ENCODE results near the gene MOB2. TPM values are rescaled to one million over a fixed set of nuclear protein-coding genes. Genes with fewer than 3 reads are reported as not detected.

MOB2 gene
- total RNA-seq, 1 experiment from 2014 or later: 11.3 TPM

DNA sequence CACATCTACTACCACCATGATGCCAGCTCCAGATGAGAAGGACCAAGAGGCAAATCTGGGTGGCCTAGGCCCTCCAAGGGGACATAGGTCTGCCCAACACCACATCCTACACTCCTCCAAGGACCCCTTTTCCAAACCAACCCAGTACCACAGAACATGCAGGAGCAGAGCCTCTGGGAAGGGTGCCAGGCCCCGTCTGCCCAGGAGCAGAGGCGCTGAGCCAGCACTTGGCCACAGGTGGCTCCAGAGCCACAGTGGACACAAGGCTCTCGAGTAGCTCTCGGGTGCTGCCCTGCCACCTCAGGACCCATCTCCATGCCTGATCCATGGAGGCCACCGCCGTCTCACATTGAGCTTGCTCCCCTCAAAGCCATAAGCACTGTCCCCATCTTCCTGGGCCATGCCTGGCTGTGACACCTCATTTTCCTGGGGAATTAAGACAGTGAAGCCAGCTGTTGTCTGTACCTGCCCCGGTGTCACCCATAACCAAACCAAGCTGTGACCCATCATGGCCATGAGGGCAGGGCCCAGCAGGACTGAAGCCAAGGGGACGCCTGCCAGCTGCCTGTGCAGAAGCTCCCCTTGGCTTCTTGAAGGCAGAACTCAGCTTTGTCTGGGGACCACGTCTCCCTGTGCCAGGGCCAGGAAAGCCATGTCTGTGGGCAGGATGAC is 7.4 kb downstream of the MOB2 start:
- Histone ChIP-seq H3K27me3 (no peaks in the 10 kb centered on the region), H3K9me3 (replicated peaks) (no peaks in the 10 kb centered on the region), H3K4me1 (no peaks in the 10 kb centered on the region), H3K36me3 (no peaks in the 10 kb centered on the region), H3K4me3 (no peak overlapping the region), H3K27ac (no peak overlapping the region)
- no peak for DNase-seq

- no peaks in the 10 kb centered on the region for H3K36me3 ChIP-seq
- H3K27ac ChIP-seq: no peak overlapping the region
- no peak for DNase-seq
These were observed 8.0 kb downstream of the MOB2 start for GRCh38 chr11:1478544-1478943.

GRCh38 chr11:1478011-1478410 is 8.6 kb downstream of the MOB2 start:
- Histone ChIP-seq H3K4me3 (no peak overlapping the region), H3K9me3 (replicated peaks) (no peaks in the 10 kb centered on the region), H3K4me1 (no peaks in the 10 kb centered on the region), H3K36me3 (no peaks in the 10 kb centered on the region), H3K27me3 (no peaks in the 10 kb centered on the region), H3K27ac (no peak overlapping the region)
- DNase-seq: no peak

More at GRCh38 chr11:1478544-1478943, 8.0 kb downstream of the MOB2 start:
- H3K27me3 ChIP-seq: no peaks in the 10 kb centered on the region
- H3K9me3 ChIP-seq (replicated peaks): no peaks in the 10 kb centered on the region
- no peak overlapping the region for H3K4me3 ChIP-seq
- H3K4me1 ChIP-seq: no peaks in the 10 kb centered on the region

- no peaks in the 10 kb centered on the region for H3K9me3 ChIP-seq (replicated peaks)
- H3K36me3 ChIP-seq: no peaks in the 10 kb centered on the region
- H3K27me3 ChIP-seq: no peaks in the 10 kb centered on the region
- H3K4me3 ChIP-seq: no peak overlapping the region
- H3K4me1 ChIP-seq: no peaks in the 10 kb centered on the region
- no peak overlapping the region for H3K27ac ChIP-seq
- no peak for DNase-seq
These were observed 9.4 kb downstream of the MOB2 start for GRCh38 chr11:1476940-1477736.

DNA sequence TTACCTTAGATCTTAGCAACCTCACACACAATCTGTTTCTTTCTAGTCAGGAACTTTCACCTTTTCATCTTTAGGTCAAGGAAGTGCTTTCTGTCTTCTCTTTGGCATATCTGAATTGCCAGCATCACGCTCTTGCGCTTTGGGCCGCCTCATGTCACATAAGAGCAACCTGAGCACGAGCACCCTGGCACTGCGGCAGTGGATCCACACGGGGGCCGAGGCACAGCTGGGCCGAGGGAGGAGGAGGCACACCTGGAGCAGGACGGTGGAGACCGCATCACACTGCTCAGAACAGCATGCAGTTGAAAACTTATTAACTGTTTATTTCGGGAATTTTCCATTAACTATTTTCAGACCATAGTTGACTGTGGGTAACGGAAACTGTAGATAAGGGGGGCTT is 10.7 kb downstream of the MOB2 start:
- no peak for DNase-seq
- H3K27ac ChIP-seq: no peak overlapping the region
- H3K9me3 ChIP-seq (replicated peaks): no peaks in the 10 kb centered on the region
- no peaks in the 10 kb centered on the region for H3K4me1 ChIP-seq
- H3K27me3 ChIP-seq: no peaks in the 10 kb centered on the region
- no peaks in the 10 kb centered on the region for H3K36me3 ChIP-seq
- no peak overlapping the region for H3K4me3 ChIP-seq

- H3K27me3 ChIP-seq: no peaks in the 10 kb centered on the region
- no peak overlapping the region for H3K27ac ChIP-seq
- H3K4me1 ChIP-seq: no peaks in the 10 kb centered on the region
- no peaks in the 10 kb centered on the region for H3K9me3 ChIP-seq (replicated peaks)
- H3K4me3 ChIP-seq: no peak overlapping the region
- no peak for DNase-seq
- H3K36me3 ChIP-seq: no peaks in the 10 kb centered on the region
These were observed 12.8 kb downstream of the MOB2 start for GRCh38 chr11:1473786-1474185.

DNA sequence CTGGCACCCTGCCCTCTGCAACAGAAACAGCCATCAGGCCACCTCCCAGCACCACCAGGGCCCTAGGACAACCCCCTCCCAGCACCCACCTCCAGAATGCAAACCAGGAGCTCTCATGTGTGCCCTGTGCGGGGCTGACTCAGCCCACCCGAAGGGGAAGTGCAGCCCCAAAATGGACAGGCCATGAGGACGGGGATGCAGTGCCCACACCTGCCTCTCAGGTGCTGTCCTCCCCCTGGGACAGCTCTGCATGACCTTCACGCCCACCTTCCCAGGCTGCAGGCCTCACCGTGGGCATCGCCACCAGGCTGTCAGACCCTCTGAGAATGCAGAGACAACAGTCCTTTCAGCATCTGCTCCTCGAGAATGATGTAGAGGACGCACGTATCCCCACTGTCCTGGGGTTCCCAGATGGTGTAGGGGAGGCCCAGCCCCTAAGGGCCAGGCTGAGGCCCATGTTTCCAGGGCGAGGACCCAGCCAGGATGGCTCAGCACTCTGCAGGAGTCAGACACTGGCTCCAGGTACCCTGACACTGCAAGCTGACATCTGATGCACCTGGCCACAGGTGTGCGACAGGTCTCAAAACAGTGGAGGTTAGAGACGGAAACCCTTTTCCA is 13.5 kb downstream of the MOB2 start:
- Histone ChIP-seq H3K9me3 (replicated peaks) (no peaks in the 10 kb centered on the region), H3K4me3 (no peak overlapping the region), H3K27ac (no peak overlapping the region), H3K36me3 (no peaks in the 10 kb centered on the region), H3K4me1 (no peaks in the 10 kb centered on the region), H3K27me3 (no peaks in the 10 kb centered on the region)
- DNase-seq: no peak

DNA sequence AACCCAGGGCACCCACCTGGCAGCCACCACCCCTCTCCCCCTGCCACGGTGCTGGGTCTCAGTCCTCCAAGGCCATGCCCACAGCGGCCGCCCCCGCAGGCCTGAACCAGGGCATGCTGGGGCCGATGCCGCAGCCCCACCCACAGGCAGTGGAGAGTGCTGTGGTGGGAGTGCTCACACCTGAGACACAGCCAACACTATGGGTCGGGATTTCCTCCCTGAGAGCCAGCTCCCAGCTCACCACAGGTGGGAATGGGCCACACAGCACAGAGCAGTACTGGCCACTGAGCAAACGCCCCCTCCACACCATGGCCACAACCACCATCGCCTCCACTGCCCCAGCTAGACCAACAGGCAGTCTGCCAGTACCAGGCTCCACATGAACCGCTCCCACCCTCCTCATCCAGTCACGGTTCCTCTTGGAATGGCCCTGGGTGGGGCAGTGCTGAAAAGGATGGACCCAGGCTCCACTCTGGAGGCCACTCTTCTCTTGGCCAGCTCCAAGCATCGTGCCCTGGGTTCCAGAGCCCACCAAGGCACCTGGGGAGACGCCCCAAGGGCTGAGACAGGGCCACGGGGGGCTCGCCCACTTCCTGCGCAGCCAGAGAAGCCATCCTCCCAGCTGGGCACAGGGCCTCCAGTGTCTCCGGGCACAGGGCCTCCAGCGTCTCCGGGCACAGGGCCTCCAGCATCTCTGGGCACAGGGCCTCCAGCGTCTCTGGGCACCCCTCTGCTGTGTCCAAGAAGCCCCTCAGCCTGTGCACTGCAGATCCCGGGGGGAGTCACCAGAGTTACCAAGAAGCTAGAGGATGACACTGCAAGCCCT is 14.2 kb downstream of the MOB2 start:
- H3K27ac ChIP-seq: no peak overlapping the region
- H3K9me3 ChIP-seq (replicated peaks): no peaks in the 10 kb centered on the region
- H3K27me3 ChIP-seq: no peaks in the 10 kb centered on the region
- DNase-seq: no peak
- H3K4me3 ChIP-seq: no peak overlapping the region
- no peaks in the 10 kb centered on the region for H3K36me3 ChIP-seq
- no peaks in the 10 kb centered on the region for H3K4me1 ChIP-seq

DNA sequence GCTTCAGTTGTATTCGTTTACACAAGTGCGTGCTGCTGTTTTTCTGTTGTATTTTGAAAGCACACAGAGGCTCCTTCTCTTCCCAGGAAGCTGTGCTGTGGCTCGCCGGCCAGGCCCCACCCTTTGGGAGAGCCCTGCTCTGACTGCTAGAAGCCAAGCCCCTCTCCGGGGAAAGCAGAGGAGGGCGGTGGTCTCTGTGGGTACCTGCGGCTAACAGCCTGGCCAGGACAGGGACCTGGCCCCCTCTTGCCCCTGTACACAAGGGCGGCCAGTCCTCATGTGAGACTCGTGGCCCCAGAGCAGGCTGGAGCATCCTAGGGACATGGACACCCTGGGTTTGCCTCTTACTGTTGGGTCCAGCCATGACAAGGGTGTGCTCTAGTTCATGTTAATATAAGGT is 14.8 kb downstream of the MOB2 start:
- no peak for DNase-seq
- no peaks in the 10 kb centered on the region for H3K36me3 ChIP-seq
- H3K4me3 ChIP-seq: no peak overlapping the region
- H3K9me3 ChIP-seq (replicated peaks): no peaks in the 10 kb centered on the region
- H3K4me1 ChIP-seq: no peaks in the 10 kb centered on the region
- no peak overlapping the region for H3K27ac ChIP-seq
- no peaks in the 10 kb centered on the region for H3K27me3 ChIP-seq

GRCh38 chr11:1470681-1471611 is 15.6 kb downstream of the MOB2 start:
- H3K36me3 ChIP-seq: no peaks in the 10 kb centered on the region
- H3K27ac ChIP-seq: no peak overlapping the region
- no peak for DNase-seq
- H3K27me3 ChIP-seq: no peaks in the 10 kb centered on the region
- H3K4me3 ChIP-seq: no peak overlapping the region
- H3K4me1 ChIP-seq: no peaks in the 10 kb centered on the region
- no peaks in the 10 kb centered on the region for H3K9me3 ChIP-seq (replicated peaks)

GRCh38 chr11:1469911-1470680 is 16.5 kb downstream of the MOB2 start:
- Histone ChIP-seq H3K27me3 (no peaks in the 10 kb centered on the region), H3K27ac (no peak overlapping the region), H3K36me3 (no peaks in the 10 kb centered on the region), H3K9me3 (replicated peaks) (no peaks in the 10 kb centered on the region), H3K4me3 (no peak overlapping the region), H3K4me1 (no peaks in the 10 kb centered on the region)
- DNase-seq: no peak

DNA sequence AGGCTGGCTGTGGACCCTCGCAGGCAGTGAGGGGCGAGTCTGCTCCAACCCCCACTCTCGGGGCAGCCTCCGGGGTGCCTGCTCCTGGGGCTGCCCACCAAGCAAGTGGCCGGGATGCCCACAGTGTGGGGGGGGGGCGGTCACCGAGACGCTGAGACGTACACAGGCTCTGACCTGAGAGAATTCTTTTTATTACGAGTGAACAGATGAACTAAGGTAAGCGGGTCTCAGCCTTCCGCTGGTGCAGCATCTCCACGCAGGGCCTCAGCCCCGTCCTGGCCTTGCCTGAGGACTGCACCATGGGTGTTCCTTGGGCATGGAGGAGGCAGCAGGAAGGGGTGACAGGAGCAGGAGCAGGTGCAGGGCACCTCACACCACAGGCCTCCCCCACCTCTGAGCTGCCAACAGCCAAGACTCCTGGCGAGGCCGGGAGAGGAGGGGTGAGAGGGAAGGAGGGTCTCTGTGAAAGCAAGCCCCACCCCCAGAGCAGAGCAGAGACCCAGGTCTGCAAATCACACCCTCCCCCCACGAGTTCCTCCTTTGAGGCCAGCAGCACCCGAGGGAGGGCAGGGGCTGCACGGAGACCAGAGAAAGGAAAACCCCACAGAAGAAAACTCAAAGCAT is 17.2 kb downstream of the MOB2 start:
- H3K9me3 ChIP-seq (replicated peaks): no peaks in the 10 kb centered on the region
- no peaks in the 10 kb centered on the region for H3K27me3 ChIP-seq
- no peak overlapping the region for H3K27ac ChIP-seq
- H3K36me3 ChIP-seq: no peaks in the 10 kb centered on the region
- no peak for DNase-seq
- H3K4me3 ChIP-seq: no peak overlapping the region
- no peaks in the 10 kb centered on the region for H3K4me1 ChIP-seq

DNA sequence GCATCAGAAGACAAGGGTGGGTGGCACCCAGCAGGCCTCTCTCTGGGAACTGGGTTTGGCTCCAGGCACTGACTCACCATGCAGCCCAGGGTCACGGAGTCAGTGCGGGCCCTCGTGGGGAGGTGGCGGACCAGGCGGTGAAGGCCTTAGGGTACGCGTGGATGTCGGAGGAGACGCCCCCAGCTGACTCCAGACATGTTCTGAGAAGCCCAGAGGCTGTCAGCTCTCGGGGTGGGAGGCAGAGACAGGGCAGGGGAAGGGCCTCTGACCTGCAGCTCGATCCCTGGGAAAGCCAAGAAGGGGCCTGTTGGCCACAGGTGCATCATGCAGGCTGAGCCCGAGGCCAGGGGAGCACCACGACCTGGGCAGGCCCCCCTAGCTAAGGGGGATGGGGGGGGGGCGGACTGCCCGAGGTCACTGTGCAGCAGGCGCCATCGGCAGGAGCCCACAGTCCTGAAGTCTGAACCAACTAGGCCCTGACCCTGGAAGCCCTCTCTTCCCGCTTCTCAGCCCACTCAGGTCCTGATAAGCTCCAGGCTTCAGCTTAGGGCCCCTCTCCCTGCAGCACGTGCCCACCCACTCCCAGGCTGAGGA is 18.0 kb downstream of the MOB2 start:
- DNase-seq: no peak
- Histone ChIP-seq H3K9me3 (replicated peaks) (no peaks in the 10 kb centered on the region), H3K36me3 (no peaks in the 10 kb centered on the region)

More for the DNA sequence above, 18.0 kb downstream of the MOB2 start:
- H3K27ac ChIP-seq: no peak overlapping the region
- no peak overlapping the region for H3K4me3 ChIP-seq
- no peaks in the 10 kb centered on the region for H3K27me3 ChIP-seq
- H3K4me1 ChIP-seq: no peaks in the 10 kb centered on the region
